ENCODE measurements around the gene TC2N. TPM values are rescaled to one million over a fixed set of nuclear protein-coding genes. Genes with fewer than 3 reads are reported as not detected.

TC2N gene
- polyA plus RNA-seq, 1 experiment = 0.10 TPM

DNA sequence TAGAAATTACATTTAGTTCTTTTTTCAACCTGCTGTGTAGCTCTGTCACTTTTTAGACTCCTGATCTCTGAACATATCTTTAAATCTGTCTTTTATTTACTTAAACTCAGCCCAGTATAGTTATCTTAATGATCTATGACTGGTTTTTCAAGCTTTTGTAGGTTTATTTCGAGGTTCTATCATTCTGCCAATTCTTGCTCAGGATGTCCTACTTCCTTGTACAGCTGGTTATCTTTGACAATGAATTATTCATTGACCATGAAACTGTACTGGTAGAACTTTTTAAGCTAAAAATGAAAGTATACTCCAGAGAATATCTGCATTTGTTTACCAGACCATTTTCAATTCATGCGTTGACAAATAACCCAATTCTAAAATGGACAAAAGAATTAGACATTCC lies 37.8 kb downstream of the TC2N start:
- H3K4me3 ChIP-seq (ENCODE audit: low read depth, low read length) = no peak overlapping the region
- TF ChIP-seq, protein P1, sequence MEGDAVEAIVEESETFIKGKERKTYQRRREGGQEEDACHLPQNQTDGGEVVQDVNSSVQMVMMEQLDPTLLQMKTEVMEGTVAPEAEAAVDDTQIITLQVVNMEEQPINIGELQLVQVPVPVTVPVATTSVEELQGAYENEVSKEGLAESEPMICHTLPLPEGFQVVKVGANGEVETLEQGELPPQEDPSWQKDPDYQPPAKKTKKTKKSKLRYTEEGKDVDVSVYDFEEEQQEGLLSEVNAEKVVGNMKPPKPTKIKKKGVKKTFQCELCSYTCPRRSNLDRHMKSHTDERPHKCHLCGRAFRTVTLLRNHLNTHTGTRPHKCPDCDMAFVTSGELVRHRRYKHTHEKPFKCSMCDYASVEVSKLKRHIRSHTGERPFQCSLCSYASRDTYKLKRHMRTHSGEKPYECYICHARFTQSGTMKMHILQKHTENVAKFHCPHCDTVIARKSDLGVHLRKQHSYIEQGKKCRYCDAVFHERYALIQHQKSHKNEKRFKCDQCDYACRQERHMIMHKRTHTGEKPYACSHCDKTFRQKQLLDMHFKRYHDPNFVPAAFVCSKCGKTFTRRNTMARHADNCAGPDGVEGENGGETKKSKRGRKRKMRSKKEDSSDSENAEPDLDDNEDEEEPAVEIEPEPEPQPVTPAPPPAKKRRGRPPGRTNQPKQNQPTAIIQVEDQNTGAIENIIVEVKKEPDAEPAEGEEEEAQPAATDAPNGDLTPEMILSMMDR (IDR thresholded peaks at IDR 0.05; ENCODE audit: low read depth, low read length) = no peak
- CTCF ChIA-PET = no interaction called here
- no peak for DNase-seq (ENCODE audit: low read depth, low spot score)
- POLR2A ChIA-PET = no interaction called here
- peaks cover under 1% of the 10 kb centered on the region for H3K27me3 ChIP-seq (ENCODE audit: control insufficient read depth, insufficient read depth, low read length)
- H3K27ac ChIP-seq (ENCODE audit: low read depth, low read length) = no peak overlapping the region
- no peaks in the 10 kb centered on the region for H3K9me3 ChIP-seq (ENCODE audit: control insufficient read depth, insufficient read depth, low read length)

DNA sequence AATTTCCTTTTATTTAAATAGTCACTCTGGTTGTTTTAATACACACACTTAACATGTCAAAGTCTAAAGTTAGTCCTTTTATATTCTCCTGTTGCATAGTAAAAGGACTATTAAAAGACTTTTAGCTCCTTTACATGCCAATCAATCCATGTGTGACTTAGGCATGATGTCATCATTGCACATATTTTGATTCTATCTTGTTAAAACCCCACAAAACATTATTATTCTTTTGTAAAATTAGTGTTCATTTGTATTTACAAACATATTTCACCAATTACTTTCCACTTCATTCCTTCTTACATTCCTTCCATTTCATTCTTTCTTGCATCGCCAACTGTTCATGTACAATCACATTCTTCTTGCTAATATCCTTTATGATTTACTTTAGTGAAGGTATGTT lies 39.6 kb downstream of the TC2N start:
- no peaks in the 10 kb centered on the region for H3K27me3 ChIP-seq (ENCODE audit: control insufficient read depth, insufficient read depth, low read length)
- DNase-seq (ENCODE audit: low read depth, low spot score) = no peak
- POLR2A ChIA-PET = no interaction called here
- CTCF ChIA-PET = no interaction called here
- no peak overlapping the region for H3K27ac ChIP-seq (ENCODE audit: low read depth, low read length)
- no peak overlapping the region for H3K4me3 ChIP-seq (ENCODE audit: low read depth, low read length)
- TF ChIP-seq, protein P1 (IDR thresholded peaks at IDR 0.05; ENCODE audit: low read depth, low read length) = no peak
- no peaks in the 10 kb centered on the region for H3K9me3 ChIP-seq (ENCODE audit: control insufficient read depth, insufficient read depth, low read length)

DNA sequence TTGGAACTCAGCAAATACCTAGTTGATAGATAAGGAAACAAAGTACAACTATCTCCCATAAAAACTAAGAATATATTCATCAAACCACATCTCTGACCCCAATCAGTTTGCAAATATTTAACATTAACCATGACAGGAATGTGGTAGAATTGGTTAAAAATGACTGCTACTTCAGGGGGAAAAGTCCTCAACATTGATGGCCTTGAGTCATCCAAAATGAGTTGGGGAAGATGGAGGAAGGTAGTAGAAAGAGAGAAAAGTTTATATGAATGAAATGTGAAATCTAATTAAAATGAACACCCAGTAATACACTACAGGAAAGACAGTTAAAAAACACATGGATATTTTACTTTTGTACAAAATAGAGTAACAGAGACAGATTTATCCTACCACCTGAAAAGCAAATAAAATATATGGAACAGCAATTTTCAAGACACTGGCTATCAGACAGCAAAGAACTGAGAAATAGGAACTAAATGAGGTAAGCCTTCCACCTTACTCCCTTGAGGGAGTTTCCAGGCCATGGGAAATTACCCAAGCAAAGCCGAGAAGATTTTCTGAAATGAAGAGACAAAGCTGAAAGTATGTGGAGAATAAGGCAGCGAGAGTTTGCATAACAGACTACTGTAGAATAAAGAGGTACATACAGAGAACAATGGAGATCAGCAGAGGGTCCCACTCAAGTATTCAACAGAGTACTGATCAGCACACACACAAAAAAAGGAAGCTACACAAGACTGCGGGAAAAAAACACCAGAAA lies 49.6 kb downstream of the TC2N start:
- CTCF ChIA-PET = no interaction called here
- TF ChIP-seq, protein P1 (IDR thresholded peaks at IDR 0.05; ENCODE audit: low read depth, low read length) = no peak
- Histone ChIP-seq H3K27ac (ENCODE audit: low read depth, low read length) (no peak overlapping the region), H3K9me3 (ENCODE audit: control insufficient read depth, insufficient read depth, low read length) (no peaks in the 10 kb centered on the region), H3K4me3 (ENCODE audit: low read depth, low read length) (no peak overlapping the region), H3K27me3 (ENCODE audit: control insufficient read depth, insufficient read depth, low read length) (no peaks in the 10 kb centered on the region)
- DNase-seq (ENCODE audit: low read depth, low spot score) = no peak
- POLR2A ChIA-PET = no interaction called here

DNA sequence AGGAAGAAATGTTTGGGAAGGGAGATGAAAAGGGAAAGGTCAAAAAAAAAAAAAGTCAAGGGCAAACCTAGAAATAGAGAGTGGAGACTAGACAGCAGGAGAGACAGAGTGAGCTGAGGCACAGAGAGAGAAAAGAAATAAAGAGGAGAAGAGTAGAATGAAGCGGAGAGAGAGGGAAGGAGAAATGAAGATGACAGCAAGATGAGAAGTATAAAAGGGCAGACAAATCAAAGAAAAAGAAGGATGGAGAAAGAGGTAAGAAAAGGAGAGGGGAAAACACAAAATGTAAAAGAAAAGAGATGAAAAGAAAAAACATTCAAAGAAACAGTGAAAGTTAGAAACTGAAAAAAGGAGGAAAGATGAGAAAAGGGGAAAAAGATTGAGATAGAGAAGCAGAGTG lies 53.0 kb downstream of the TC2N start:
- Histone ChIP-seq H3K27me3 (ENCODE audit: control insufficient read depth, insufficient read depth, low read length) (no peaks in the 10 kb centered on the region), H3K9me3 (ENCODE audit: control insufficient read depth, insufficient read depth, low read length) (no peaks in the 10 kb centered on the region), H3K27ac (ENCODE audit: low read depth, low read length) (no peak overlapping the region), H3K4me3 (ENCODE audit: low read depth, low read length) (no peak overlapping the region)
- CTCF ChIA-PET = no interaction called here
- TF ChIP-seq, protein P1 (IDR thresholded peaks at IDR 0.05; ENCODE audit: low read depth, low read length) = no peak
- POLR2A ChIA-PET = interaction anchor here (0.6 kb wide), 1 partner anchor 49 kb away, joined by 8 read pairs; no protein-coding TSS in a partner anchor
- no peak for DNase-seq (ENCODE audit: low read depth, low spot score)

DNA sequence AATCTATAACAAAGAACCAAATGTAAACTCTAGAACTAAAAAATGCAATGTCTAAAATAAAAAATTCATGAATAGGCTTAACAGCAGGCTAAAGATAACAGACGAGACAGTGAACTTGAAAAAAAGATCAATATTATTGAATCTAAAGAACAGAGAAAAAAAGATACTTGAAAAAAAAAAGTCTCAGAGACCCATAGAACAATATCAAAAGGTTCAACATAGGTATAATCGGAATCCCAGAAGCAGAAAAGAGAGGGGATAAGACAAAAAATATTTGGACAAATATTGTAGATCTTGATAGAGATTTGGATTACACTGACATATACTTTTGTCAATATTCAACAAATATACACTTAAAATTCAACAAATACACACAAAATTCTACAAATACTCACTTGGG lies 56.6 kb downstream of the TC2N start:
- Histone ChIP-seq H3K9me3 (ENCODE audit: control insufficient read depth, insufficient read depth, low read length) (peaks cover 4% of the 10 kb centered on the region; the same call in 1 of the 2 replicates), H3K27ac (ENCODE audit: low read depth, low read length) (no peak overlapping the region), H3K27me3 (ENCODE audit: control insufficient read depth, insufficient read depth, low read length) (no peaks in the 10 kb centered on the region), H3K4me3 (ENCODE audit: low read depth, low read length) (no peak overlapping the region)
- no peak for DNase-seq (ENCODE audit: low read depth, low spot score)
- TF ChIP-seq, protein P1 (IDR thresholded peaks at IDR 0.05; ENCODE audit: low read depth, low read length) = no peak
- POLR2A ChIA-PET = no interaction called here
- CTCF ChIA-PET = no interaction called here

Measured in AG04450 (cell line).